GM23338 (cell line): ENCODE results near the gene RAPGEF3. TPM values are rescaled to one million over a fixed set of nuclear protein-coding genes. Genes with fewer than 3 reads are reported as not detected.

Experiments
- EZH2 ChIP-seq: fragments of 200-600 bp; sonication (generic); IDR thresholded peaks from one replicate; pipeline ENCODE4 v1.8.0; 2017; ENCODE audit warnings: antibody characterized with exemption, mild to moderate bottlenecking, low read depth; ENCODE audit not compliant: unreplicated experiment
- EZH2phosphoT487 ChIP-seq: fragments of 200-600 bp; sonication (generic); IDR thresholded peaks from one replicate; pipeline ENCODE4 v1.8.1; 2018; ENCODE audit warnings: antibody characterized with exemption; ENCODE audit not compliant: unreplicated experiment
- JUNB ChIP-seq: IDR thresholded peaks from one replicate; pipeline ENCODE4 v1.6.1; 2016; ENCODE audit warnings: antibody characterized with exemption; ENCODE audit not compliant: unreplicated experiment
- NANOG ChIP-seq: IDR thresholded peaks from 2 replicates; pipeline ENCODE4 v1.6.1; 2016; ENCODE audit warnings: antibody characterized with exemption, borderline replicate concordance
- ZNF114 ChIP-seq: fragments of 250-450 bp; sonication (Bioruptor Pico); IDR thresholded peaks from 2 replicates; pipeline ENCODE4 v1.5.0; 2020; ENCODE audit warnings: mild to moderate bottlenecking, moderate library complexity
- ZNF331 ChIP-seq: fragments of 250-450 bp; sonication (Bioruptor Pico); IDR thresholded peaks from 2 replicates; pipeline ENCODE4 v1.5.0; 2020; ENCODE audit warnings: low read depth, mild to moderate bottlenecking, moderate library complexity
- polyA plus RNA-seq: library from polyadenylated mRNA; unstranded; fragments of >200 nt; fragmentation: Nextera tagmentation; extraction: Ambion mirVana; gene quantifications from 2 replicates; pipeline ENCODE4 v1.2.1, GENCODE V29; 2016
- total RNA-seq: library from RNA; depleted of rRNA; stranded (reverse); fragments of >200 nt; shearing (Covaris generic); gene quantifications from 2 replicates; pipeline ENCODE4 v1.2.3, GENCODE V29; 2014
- TF ChIP-seq, protein P1 (sequence below): fragments of 250-450 bp; sonication (Bioruptor Pico); IDR thresholded peaks from 2 replicates; pipeline ENCODE4 v1.5.0; 2020; ENCODE audit warnings: mild to moderate bottlenecking, moderate library complexity
- TF ChIP-seq, protein P2 (sequence below), 2 experiments: fragments of 200-600 bp in 1 of 2; sonication (generic) in 1 of 2; conservative IDR thresholded peaks; 2 replicates each; pipeline versions ENCODE4 v1.5.1 to v1.6.1; 2016 to 2017; ENCODE audit warnings: antibody characterized with exemption in 2 of 2, low read depth in 2 of 2, mild to moderate bottlenecking in 2 of 2, moderate library complexity in 1 of 2
- TF ChIP-seq, protein P3 (sequence below): IDR thresholded peaks from one replicate; pipeline ENCODE4 v1.6.1; 2018; ENCODE audit warnings: antibody characterized with exemption; ENCODE audit not compliant: unreplicated experiment

The RAPGEF3 gene
- total and polyA plus RNA-seq, 2 experiments from 2014 or later = 2.3 to 11.8 TPM

DNA sequence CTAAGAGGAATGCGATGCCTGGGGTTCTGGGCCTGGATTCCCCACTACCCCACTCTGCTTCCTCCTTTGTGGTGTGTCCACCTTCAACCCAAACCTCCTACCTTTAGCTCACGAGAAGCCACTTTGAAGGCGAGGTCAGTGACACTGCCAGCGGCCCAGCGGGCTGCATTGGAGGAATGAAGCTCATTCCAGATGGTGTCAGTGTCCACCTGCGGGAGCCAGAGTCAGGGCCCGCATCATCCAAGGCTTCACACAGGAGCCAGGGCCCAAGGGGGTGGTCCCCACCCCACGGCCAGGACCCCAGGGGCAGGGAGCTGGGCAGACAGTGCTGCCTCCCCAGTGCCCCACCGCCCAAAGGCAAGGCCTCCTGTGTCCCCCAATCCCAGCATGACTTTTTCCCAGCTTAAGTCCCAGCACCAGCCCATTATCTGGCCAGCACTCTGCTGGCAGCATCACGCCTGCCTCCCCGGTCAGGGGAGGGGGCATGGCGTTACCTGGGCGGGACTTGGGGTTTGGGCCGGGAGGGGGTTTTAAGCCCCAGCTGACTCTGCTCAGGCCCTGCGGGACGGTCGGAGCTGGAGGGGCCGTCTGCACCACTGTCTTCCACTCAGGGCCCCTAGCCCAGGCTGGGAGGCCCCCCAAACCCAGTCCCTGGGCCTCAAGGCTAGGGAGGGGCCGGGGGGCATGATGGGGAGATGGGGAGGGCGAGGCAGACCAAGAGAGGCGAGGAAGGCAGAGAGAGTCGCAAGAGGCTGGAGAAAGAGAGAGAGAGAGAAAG lies 31.2 kb upstream of the RAPGEF3 start (continued):
- TF ChIP-seq, protein P1, sequence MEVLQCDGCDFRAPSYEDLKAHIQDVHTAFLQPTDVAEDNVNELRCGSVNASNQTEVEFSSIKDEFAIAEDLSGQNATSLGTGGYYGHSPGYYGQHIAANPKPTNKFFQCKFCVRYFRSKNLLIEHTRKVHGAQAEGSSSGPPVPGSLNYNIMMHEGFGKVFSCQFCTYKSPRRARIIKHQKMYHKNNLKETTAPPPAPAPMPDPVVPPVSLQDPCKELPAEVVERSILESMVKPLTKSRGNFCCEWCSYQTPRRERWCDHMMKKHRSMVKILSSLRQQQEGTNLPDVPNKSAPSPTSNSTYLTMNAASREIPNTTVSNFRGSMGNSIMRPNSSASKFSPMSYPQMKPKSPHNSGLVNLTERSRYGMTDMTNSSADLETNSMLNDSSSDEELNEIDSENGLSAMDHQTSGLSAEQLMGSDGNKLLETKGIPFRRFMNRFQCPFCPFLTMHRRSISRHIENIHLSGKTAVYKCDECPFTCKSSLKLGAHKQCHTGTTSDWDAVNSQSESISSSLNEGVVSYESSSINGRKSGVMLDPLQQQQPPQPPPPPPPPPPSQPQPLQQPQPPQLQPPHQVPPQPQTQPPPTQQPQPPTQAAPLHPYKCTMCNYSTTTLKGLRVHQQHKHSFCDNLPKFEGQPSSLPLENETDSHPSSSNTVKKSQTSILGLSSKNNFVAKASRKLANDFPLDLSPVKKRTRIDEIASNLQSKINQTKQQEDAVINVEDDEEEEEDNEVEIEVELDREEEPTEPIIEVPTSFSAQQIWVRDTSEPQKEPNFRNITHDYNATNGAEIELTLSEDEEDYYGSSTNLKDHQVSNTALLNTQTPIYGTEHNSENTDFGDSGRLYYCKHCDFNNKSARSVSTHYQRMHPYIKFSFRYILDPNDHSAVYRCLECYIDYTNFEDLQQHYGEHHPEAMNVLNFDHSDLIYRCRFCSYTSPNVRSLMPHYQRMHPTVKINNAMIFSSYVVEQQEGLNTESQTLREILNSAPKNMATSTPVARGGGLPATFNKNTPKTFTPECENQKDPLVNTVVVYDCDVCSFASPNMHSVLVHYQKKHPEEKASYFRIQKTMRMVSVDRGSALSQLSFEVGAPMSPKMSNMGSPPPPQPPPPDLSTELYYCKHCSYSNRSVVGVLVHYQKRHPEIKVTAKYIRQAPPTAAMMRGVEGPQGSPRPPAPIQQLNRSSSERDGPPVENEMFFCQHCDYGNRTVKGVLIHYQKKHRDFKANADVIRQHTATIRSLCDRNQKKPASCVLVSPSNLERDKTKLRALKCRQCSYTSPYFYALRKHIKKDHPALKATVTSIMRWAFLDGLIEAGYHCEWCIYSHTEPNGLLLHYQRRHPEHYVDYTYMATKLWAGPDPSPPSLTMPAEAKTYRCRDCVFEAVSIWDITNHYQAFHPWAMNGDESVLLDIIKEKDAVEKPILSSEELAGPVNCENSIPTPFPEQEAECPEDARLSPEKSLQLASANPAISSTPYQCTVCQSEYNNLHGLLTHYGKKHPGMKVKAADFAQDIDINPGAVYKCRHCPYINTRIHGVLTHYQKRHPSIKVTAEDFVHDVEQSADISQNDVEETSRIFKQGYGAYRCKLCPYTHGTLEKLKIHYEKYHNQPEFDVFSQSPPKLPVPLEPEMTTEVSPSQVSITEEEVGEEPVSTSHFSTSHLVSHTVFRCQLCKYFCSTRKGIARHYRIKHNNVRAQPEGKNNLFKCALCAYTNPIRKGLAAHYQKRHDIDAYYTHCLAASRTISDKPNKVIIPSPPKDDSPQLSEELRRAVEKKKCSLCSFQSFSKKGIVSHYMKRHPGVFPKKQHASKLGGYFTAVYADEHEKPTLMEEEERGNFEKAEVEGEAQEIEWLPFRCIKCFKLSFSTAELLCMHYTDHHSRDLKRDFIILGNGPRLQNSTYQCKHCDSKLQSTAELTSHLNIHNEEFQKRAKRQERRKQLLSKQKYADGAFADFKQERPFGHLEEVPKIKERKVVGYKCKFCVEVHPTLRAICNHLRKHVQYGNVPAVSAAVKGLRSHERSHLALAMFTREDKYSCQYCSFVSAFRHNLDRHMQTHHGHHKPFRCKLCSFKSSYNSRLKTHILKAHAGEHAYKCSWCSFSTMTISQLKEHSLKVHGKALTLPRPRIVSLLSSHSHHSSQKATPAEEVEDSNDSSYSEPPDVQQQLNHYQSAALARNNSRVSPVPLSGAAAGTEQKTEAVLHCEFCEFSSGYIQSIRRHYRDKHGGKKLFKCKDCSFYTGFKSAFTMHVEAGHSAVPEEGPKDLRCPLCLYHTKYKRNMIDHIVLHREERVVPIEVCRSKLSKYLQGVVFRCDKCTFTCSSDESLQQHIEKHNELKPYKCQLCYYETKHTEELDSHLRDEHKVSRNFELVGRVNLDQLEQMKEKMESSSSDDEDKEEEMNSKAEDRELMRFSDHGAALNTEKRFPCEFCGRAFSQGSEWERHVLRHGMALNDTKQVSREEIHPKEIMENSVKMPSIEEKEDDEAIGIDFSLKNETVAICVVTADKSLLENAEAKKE = no peak
- no peak for TF ChIP-seq JUNB
- no peak for TF ChIP-seq ZNF331 (CRISPR knock-in tag)
- TF ChIP-seq, protein P2, sequence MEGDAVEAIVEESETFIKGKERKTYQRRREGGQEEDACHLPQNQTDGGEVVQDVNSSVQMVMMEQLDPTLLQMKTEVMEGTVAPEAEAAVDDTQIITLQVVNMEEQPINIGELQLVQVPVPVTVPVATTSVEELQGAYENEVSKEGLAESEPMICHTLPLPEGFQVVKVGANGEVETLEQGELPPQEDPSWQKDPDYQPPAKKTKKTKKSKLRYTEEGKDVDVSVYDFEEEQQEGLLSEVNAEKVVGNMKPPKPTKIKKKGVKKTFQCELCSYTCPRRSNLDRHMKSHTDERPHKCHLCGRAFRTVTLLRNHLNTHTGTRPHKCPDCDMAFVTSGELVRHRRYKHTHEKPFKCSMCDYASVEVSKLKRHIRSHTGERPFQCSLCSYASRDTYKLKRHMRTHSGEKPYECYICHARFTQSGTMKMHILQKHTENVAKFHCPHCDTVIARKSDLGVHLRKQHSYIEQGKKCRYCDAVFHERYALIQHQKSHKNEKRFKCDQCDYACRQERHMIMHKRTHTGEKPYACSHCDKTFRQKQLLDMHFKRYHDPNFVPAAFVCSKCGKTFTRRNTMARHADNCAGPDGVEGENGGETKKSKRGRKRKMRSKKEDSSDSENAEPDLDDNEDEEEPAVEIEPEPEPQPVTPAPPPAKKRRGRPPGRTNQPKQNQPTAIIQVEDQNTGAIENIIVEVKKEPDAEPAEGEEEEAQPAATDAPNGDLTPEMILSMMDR (conservative IDR thresholded peaks at IDR 0.05; ENCODE audit: low read depth in 2 of 2) = no peak
- TF ChIP-seq ZNF114 (CRISPR knock-in tag) = no peak
- TF ChIP-seq, protein P3, sequence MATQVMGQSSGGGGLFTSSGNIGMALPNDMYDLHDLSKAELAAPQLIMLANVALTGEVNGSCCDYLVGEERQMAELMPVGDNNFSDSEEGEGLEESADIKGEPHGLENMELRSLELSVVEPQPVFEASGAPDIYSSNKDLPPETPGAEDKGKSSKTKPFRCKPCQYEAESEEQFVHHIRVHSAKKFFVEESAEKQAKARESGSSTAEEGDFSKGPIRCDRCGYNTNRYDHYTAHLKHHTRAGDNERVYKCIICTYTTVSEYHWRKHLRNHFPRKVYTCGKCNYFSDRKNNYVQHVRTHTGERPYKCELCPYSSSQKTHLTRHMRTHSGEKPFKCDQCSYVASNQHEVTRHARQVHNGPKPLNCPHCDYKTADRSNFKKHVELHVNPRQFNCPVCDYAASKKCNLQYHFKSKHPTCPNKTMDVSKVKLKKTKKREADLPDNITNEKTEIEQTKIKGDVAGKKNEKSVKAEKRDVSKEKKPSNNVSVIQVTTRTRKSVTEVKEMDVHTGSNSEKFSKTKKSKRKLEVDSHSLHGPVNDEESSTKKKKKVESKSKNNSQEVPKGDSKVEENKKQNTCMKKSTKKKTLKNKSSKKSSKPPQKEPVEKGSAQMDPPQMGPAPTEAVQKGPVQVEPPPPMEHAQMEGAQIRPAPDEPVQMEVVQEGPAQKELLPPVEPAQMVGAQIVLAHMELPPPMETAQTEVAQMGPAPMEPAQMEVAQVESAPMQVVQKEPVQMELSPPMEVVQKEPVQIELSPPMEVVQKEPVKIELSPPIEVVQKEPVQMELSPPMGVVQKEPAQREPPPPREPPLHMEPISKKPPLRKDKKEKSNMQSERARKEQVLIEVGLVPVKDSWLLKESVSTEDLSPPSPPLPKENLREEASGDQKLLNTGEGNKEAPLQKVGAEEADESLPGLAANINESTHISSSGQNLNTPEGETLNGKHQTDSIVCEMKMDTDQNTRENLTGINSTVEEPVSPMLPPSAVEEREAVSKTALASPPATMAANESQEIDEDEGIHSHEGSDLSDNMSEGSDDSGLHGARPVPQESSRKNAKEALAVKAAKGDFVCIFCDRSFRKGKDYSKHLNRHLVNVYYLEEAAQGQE = no peak
- TF ChIP-seq NANOG = no peak
- TF ChIP-seq EZH2 = no peak
- TF ChIP-seq EZH2phosphoT487 = no peak
